ENCODE data around the gene TMUB1.

The TMUB1 gene

DNA sequence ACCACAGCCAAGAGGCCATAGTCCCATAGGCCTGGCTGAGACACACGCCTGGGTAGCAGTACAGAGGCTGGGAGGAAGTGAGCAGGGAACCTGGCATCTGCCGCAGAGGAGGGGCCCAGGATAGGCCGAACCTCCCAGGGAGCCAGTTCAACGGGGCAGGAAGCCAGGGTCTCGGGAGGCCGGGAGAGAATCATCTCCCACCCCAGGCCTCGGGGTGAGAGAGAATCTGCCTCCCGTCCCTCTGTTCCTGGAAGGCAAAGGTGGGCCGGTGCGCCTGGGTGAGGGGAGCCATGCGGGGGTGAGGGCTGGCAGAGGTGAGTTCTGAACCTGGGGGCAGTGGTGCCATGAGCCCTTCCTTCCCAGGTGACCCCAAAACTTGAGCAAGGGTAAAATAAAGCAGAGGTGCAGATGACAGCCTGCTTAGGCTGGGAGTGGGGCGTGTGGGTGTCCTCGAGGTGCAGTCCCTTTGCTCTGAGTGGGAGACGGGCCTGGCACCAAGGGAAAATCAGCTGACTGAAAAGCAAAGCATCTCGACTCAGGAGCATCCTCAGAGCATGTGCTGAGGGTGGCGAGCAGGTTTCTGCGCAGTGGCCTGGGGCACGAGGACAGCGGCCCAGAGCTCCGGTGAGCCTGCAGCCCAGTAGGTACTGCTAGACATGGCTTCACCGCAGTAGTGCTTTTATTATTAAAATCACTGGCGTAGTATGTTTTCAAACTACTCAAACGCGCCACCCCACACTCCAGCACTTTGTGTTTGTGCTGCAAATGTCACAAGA, 18.5 kb upstream of the TMUB1 start:
- no peak for DNase-seq

GRCh38 chr7:151100921-151101320, 17.6 kb upstream of the TMUB1 start:
- no peak for DNase-seq

GRCh38 chr7:151099486-151100211, 16.4 kb upstream of the TMUB1 start:
- no peak for DNase-seq

DNA sequence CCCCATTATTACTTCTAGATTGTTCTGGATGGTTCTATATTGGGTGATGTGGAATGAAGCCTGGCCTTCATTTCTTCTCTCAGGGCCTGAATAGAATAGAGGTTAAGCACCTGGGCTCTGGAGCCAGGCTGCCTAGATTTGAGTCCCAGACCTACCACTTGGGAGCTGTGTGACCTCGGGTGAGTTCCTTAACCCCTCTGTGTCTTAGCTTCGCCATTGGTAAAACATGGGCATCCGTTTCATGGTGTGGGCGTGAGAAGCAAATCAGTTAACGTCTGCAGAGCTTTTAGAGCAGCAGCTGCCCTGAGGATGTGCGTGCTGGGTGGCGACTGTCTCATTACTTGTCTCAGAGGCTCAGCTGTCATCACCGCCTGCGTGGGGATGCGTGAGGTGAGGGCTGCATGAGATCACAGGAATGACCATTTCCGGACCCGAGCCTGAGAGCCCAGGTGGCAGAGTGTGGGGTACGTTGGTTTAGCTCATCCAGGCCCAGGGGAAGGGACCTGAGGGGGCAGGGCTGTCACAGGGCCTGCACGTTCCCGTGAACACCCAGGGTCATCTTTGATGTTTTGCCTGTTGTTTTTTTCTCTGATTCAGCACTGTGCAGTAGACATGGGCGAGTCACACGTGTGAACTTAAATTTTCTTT, 12.7 kb upstream of the TMUB1 start:
- no peak for DNase-seq

DNA sequence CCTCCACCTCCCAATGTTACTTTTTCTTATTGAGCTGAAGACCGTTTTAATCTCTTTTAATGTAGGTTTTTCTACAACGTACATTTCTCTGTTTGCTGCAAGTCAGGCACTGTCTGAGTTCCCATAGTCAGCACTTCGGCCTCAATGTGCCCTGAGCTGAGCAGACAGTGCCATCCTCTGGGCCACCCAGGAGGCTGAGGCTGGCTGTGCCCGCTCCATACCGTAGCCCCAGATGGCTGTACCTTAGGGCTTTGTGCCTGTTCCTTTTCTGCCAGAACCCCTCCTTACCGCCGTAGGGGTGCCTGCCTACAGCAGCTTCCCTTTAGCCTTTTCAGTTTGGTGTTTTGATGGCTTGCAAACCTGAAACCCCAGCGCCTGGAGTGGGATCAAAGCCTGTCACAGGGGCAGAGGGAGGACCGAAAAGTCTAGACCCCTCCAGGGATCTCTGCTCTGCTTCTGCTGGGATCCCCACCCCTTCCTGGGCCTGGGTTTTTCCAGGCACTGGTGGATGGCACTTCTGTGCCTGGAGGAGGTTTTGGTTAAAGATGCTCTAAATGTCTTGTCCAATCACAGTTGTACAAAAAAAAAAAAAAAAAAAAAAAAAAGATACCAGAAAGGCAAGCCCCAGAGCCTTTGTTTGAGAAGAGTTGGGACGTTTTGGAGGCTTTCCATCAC, 12.0 kb upstream of the TMUB1 start:
- DNase-seq: no peak

DNA sequence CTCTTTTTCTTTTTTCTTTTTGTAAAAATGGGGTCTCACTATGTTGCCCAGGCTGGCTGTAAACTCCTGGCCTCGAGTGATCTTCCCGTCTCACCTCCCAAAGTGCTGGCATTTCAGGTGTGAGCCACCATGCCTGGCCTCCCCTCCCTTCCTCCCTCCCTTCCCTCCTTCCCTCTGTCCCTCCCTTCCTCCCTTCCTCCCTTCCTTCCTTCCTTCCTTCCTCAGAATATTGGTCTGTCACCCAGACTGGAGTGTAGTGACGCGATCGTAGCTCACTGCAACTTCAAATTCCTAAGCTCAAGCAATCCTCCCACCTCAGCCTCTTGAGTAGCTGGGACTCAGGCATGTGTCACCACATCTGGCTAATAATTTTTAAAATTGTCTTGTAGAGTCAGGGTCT, 11.4 kb upstream of the TMUB1 start:
- DNase-seq: no peak

DNA sequence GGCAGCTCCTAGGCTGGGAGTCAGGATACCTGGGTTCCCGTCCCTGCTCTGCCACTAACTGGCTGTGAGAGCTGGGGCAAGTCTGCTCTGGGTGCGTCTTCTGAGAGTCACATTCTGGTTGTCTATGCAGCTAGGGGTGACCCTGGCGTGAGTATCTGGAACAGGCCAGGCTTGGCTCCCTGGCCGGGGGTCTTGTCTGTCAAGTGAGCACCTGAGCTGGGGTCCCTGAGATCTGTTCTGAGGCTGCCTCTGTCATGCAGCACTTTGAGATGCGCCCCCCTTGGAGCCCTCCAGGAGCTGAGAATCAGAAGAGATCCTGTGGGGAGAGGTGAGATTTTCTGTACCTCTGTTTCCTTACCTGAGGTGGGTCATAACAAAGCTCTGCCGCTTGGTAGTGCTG, 10.5 kb upstream of the TMUB1 start:
- no peak for DNase-seq

- DNase-seq: no peak
Observed at GRCh38 chr7:151091988-151092387, 8.7 kb upstream of the TMUB1 start.

GRCh38 chr7:151091431-151091830, 8.1 kb upstream of the TMUB1 start:
- peak; percentile 51 for DNase-seq

DNA sequence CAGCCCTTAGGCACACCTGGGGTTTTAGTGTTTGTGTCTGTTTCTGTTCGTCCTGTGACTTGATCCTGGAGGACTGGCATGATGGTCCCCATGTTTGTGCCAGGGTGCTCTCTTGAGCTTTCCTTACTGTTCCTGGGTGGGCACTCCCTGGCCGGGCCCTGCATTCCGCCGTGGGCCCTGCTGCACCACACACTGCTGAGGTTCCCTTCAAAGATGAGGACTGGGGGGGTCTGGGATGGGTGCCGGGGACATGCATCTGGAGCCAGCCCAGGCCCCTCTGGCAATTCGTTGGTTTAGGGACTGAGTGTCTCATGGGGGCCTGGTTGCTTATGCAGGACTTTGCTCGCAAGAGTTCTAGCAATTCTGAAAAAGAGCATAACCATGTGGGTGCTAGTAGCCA, 7.7 kb upstream of the TMUB1 start:
- no peak for DNase-seq

DNA sequence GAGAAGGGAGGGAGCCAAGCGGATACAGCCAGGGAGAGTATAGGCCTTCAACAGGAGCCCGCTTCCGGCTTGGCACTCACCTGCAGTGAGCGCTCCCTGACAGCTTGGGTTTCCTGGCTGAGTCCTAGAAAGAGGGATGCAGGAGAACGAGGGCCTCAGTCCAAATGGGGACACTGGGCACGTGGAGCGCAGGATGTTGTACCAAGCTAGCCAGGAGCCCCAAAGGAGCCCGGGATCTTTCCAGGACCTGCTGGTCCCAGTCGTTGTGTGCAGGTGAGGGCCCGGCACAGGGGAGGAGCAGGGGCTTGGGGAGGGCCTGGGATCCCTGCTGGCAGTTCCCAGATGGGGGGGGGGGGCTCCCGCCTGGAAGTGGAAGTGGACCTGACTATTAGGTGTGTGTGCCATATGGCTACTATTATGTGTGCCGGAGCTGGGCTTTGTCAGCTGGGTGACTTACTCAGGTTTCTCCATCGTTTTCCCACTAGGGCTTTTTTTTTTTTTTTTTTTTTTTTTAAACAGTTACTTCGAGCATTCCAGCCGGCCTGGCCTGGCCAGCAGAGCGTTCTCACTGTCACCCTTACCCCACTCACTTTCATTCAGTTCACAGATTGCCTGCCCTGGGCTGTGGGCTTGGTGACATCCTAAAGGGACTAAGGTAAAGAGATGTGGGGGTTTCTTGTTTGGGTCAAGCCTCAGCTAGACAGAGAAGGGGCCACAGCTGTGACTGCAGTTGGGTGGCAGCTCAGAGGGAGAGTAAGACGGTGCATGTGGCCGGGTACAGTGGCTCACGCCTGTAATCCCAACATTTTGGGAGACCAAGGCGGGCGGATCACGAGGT, 6.8 kb upstream of the TMUB1 start:
- DNase-seq: no peak

DNA sequence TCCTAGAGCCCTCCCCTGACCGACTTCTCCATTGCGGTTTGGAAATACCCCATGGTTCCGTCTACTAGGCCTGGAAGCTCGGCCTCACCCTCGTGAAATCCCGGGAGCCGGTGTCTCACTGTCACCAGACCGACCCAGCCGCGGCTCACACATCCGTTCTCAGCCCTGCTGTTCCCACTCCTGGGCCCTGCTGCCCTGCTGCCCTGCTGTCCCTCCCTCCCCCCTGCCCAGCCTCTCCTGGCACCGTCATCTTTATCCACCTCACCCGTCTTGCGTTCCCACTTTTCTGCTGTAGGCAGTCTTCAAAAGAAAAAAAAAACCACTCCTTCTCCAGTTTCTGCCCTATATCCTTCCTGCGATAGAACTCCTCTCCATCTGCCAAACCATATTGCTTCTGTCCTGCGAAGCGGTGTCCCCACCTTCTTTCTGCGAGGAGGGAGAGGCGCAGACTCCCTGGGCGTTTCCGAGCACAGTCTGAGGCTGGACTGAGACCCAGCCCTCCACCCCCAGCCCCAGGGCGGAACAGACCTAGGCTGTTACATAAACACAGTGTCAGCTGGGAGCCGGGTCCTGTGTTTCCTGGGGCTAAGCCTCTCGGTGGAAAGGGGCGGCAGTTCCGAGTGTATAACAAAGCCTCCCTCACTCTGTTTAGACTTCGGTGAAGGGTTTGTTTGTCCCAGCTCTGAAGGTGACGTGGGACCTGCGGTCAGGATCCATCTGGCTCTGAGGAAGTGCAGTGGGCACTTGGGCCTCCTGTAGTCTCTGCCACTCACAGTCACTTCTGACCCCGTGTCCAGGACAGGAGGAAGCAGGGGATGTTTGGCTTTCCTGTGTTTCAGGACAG, 5.8 kb upstream of the TMUB1 start:
- DNase-seq: no peak

DNA sequence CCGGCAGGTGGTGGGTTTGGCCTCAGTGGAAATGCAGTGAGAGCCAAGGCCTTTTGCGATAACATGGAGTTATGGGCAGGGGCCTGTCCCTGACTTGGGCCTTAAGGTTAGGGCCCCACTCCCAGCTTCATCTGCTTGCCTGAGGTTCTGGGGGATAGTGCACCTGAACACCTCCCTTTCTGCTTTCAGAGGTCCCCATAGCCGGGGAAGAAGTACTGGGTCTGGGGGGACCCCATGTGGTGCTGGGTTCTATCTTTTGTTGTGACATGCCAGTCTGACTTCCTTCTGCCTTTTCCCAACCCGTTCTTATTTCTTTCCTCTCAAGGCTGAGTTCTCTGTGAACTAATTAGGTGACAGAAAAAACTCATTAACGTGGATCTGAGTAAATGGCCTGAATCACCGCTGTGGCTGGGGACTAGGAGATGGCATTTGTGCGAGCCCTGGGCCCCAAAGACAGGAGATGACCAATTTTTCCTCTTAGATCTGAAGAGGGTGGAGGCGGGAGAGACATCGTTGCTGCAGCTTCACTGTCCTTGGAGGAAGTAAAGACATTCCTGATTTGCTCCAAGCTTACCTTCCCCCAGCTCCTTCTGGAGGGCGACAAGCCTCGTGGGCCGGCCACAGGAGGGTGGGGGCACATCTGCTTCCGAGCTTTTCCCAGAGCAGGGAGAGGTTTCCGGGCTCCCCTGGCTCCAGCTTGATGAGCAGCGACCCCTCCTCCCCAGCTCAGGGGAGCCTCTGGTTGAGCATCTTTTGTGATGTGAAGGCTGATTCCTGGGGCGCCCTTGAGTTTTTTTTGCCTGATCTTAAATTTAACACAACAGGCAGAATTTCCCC, 4.9 kb upstream of the TMUB1 start:
- DNase-seq: no peak

- DNase-seq: peak; percentile 59
Observed at GRCh38 chr7:151087245-151088018, 4.1 kb upstream of the TMUB1 start.

DNA sequence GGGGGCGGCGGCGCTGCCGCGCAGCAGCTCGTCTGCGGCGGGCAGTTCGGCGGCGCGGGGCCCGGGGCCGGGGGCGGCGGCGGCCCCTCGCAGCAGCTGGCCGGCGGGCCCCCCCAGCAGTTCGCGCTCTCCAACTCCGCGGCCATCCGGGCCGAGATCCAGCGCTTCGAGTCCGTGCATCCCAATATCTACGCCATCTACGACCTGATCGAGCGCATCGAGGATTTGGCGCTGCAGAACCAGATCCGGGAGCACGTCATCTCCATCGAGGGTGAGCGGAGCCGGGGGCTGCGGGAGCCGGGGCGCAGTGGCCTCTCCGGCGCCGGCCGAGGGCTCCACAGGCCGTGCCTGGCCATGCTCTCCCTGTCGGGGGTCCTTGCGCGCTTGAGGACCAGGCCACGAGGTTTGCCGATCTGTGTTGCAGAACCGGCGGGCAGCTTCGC, 3.5 kb upstream of the TMUB1 start:
- DNase-seq: peak; percentile 51

- peak; percentile 63 for DNase-seq
Observed at GRCh38 chr7:151085691-151086620, 2.7 kb upstream of the TMUB1 start, which contains the start of gene AGAP3. Gene AGAP3, plus strand, starts transcription at chr7:151086475. Its CDS starts 267 bp downstream, at chr7:151086742.

DNA sequence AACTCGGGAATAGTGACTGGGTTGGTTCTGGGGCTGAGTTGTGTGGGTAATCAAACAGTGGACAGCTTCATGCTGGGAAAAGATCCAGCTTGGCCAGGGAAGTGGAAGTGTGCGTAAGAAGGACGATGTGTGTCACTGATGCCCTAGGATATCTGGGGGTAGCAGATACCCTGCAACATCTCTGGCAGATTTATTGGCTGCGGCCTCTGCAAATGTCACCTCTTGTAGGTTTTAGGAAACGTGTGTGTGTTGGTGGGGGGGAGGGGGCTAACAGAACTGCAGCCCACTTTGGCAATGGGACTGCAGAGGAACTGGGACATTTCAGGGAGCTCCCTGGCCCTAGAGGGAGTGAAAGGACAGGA, 2.0 kb upstream of the TMUB1 start:
- no peak for DNase-seq

GRCh38 chr7:151083824-151084160, 499 bp upstream of the TMUB1 start:
- no peak for DNase-seq
